G401.6 (cell line): ENCODE results near the gene RPLP1.
A peak's percentile ranks its signal among the peaks of the same experiment; 100 is the strongest.

Experiments
- FAIRE-seq: peaks from 2 replicates; lab custom pipeline; 2012; peaks lifted over from hg19 to GRCh38; lab: Jason Lieb, UNC

Gene RPLP1

GRCh38 chr15:69469467-69470201 is 17.0 kb downstream of the RPLP1 start:
- no peak for FAIRE-seq

GRCh38 chr15:69472046-69472445 is 19.4 kb downstream of the RPLP1 start:
- FAIRE-seq: no peak

DNA sequence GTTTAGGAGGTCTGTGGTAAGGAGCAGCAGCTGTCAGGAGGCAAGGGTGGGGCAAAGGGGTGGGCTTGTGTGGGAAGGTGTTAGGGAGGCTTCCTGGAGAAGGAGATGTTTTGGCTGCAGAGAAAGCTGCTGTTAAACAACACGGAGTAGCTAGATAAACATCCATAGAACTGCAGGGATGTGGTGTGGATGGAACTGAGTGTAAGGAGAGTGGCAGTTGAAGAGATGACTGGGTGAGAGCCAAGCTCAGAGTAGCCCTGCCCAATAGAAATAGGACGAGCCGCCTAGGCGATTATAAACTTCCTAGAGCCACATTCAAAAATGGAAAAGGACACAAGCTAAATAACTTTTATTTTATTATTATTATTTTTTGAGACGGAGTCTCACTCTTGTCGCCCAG is 19.9 kb downstream of the RPLP1 start:
- FAIRE-seq: no peak

DNA sequence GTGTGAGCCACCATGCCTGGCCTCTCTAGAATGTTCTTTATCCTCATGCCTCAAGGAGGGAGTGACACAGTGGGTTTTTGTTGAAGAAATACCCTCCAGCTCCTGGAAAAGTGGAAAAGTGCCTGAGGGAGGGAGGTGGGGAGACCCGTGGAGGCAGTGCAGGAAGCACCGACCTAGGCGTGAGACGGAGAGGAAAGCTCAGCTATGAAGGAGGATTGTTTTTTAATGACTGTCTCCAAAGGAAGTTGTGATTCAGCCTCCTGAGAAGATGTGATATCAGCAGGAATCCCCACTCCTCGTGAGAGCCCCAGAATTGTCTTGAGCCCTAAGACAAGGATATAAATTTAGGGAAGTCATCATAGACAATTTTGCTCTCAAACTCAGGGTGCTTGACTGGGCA is 21.7 kb downstream of the RPLP1 start:
- FAIRE-seq: no peak

DNA sequence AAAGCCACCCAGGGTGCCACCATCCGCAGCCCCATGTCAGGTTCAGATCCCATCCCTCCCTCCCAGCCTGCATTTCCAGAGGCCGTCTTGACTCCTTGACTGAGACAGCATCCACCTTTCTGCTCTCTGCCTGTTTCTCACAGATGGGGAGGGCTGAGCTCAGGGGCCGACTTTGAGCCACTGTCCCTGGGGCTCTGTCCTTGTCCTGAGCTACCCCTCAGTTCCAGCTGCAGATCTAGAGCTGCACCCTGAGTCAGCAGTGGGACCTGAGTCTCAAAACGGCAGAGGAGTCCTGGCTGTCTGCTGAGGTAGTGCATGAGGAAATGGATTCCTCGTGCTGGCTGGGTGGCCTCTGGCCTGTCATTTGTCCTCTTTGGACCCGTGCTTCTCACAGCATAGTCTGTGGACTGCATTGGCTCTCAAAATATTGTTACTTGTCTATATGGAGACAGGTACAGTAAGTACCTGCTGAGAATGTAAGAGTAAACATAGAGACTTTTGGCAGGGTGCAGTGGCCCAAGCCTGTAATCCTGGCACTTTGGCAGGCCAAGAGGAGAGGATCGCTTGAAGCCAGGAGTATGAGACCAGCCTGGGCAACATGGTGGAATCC is 22.3 kb downstream of the RPLP1 start:
- FAIRE-seq: no peak

GRCh38 chr15:69475769-69476358 is 23.2 kb downstream of the RPLP1 start:
- FAIRE-seq: peak; percentile 62

DNA sequence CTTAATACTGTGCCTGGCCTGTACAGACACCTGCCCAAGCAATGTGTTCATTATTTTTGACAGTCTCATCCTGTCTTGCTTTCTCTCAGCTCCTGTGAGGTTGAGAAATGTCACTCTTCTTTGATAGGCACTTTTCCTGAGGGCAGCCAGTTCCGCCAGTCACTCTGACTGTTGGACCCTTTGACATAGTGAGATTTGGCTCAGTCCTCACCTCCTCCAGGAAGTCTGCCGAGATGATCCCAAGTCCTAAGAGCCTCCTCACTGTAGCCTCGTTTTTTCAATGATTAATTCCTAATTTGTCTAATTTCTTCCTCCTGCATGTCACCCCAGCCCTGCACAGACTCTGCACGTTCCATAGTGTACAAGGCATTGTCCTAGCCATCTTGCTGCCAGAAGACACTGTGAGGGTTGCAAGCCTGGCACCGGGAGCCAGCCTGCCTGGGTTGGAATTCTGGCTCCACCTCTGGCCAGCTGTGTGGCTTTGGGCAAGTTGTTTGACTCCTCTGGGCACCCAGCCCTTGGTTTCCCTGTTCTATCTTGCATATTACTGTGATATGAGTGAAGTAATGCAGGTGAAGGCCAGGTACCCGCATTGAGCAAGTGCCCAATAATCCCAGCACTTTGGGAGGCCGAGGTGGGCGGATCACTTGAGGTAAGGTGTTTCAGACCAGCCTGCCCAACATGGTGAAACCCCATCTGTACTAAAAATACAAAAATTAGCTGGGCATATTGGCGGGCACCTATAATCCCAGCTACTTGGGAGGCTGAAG is 24.3 kb downstream of the RPLP1 start:
- FAIRE-seq: no peak

GRCh38 chr15:69478259-69478781 is 25.7 kb downstream of the RPLP1 start:
- FAIRE-seq: no peak

DNA sequence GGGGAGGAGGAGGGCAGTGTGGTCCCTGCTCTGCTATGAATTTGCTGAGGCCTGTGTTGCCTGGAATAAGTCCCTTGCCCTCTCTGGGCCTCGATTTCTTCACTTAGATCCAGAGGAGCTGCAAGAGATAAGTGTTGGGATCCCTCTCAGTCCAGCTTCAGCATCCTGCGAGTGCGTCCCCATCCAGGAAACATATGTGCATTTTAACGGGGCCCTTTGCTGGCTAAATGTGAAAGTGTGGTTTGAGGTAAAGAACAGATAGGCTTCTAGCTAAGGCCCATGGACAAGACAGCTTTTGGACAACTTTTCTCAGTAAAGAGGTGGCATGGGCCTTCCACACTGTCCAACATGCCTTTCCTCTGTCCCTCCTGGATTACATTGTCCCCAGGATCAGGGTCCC is 26.5 kb downstream of the RPLP1 start:
- no peak for FAIRE-seq

DNA sequence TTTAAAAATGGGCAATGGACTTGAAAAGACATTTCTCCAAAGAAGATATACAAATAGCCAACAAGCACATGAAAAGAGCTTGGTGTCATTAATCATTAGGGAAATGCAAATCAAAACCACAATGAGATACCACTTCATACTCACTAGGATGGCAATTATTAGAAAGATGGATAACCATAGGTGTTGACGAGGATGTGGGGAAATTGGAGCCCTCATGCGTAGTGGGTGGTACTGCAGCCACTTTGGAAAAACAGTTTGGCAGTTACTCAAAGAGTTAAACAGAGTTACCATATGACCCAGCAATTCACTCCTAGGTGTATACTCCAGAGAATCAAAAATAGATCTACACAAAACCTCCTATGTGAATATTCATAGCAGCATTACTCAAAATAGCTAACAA is 27.4 kb downstream of the RPLP1 start:
- FAIRE-seq: no peak

DNA sequence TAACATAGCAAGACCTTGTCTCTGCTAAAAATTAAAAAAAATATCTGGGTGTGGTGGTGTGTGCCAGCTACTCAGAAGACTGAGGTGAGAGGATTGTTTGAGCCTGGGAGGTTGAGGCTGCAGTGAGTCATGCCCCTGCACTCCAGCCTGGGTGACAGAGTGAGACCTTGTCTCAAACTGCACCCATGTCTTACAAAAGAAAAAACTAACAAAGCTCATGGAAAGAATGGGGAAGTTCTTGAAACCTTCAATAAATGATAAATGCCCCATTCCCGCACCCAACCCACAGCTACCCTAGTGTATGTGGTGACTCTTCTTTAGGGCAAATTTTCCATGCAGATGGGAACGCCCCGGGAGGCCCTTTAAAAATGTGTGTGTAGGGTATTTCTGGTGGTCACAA is 28.3 kb downstream of the RPLP1 start:
- no peak for FAIRE-seq

GRCh38 chr15:69482686-69483256 is 30.2 kb downstream of the RPLP1 start:
- FAIRE-seq: no peak

GRCh38 chr15:69484837-69485236 is 32.2 kb downstream of the RPLP1 start:
- FAIRE-seq: no peak

DNA sequence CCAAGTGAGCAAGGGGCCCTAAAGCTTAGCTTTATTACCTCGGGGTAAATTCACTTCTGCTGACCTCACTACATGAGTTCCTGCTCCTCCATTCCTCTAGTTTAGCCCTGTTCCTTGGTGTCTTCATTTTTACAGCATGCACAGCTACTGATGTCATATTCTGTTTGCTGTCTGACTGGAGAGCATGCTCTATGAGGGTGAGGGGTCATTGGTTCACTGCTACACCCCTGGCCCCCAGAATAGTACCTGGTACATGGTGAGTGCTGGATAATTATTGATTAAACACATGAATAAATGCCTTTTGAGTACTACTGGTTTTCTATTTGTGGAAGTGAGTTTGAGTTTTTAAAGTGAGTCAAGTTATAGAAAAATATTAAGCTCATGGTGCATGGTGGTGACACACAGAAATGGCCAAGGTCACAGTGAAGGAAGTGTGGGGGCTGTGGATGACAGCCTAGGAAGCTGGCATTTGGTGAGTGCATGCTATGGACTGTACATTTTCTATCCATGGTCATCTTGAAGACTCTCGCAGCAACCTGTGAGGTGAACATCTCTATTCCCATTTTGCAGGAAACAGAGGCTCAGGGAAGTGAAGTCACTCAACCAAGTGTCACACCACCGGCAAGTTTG is 34.0 kb downstream of the RPLP1 start:
- FAIRE-seq: no peak

- no peak for FAIRE-seq
Measured at GRCh38 chr15:69489073-69489571, 36.5 kb downstream of the RPLP1 start.

DNA sequence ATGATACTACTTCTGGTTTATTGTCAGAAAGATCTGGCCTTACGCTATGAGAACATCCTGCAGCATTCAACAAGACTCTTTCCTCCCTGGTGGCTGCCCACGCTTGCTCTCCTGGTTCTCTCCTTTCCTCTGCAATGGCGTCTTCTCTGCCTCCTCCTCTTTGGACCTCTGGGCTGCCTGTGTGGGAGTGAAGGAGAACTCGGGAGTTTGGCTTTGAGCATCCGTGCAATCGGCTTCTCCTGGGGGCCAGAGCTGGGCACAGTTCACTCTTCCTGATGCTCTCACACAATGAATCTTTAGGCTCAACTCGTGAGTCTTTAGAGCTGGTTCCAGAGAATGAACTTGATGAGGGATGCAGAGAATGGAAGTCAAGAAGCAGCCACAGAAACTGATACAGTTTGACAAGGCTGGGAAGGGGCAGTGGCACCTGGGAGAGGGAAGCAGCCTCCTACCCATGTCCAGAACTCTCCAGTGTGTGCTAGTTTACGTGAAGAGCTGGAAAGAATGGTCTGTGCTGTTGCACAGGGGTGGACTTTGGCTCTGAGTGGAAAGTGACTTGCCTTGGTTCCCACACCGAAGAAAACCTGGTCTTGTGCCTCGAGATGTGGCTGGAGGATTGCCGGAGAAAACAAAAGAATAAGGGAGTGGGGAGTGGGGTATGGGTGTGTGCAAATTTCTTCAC is 37.9 kb downstream of the RPLP1 start:
- no peak for FAIRE-seq

- no peak for FAIRE-seq
Measured at GRCh38 chr15:69491038-69491505, 38.5 kb downstream of the RPLP1 start.

- FAIRE-seq: no peak
Measured at GRCh38 chr15:69493406-69493805, 40.8 kb downstream of the RPLP1 start.

GRCh38 chr15:69496001-69496400 is 43.4 kb downstream of the RPLP1 start:
- no peak for FAIRE-seq

DNA sequence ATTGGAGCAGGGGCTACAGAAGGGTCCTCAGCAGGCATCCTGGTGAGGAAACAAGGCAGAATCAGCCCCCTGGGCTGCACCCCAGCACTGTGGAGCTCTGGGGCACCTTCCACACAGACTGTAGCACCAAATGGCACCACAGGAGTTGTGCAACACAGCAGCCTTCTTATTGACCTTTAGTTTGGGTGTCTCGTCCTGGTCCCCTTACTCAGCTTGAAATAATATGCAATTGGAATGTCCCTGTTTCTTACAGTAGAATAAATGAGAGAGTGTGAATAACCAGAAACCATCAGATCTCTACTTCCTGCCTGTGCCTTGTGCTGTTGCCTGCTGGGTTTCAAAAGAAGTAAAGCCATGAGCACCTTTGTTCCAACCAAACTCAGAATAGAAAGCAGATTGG is 44.5 kb downstream of the RPLP1 start:
- FAIRE-seq: no peak

- FAIRE-seq: no peak
Measured at GRCh38 chr15:69497667-69498066, 45.0 kb downstream of the RPLP1 start.
